Stimulated activated CD8-positive, alpha-beta memory T cell treated with anti-CD3 and anti-CD28 coated beads, Interleukin-4, amount 100 ng/mL, for 1 hour (primary cell): ENCODE data around the gene CARM1.
"Not testable (repeated sequence)": the region's sequence is repeated elsewhere in the genome, so short reads cannot be mapped to it uniquely, and the experiment has no call there.

ENCODE experiments used
- DNase-seq, 2 donors: peaks; one replicate each; pipeline ENCODE4 v3.0.0-alpha.2; 2020; ENCODE audit warnings: low read depth in 2 of 2, low spot score in 1 of 2

Gene CARM1

GRCh38 chr19:10927730-10928562 lies 56.6 kb downstream of the CARM1 start:
- no peak for DNase-seq

- DNase-seq = peak; percentile 75 to 90
Measured at GRCh38 chr19:10928563-10929401, 57.4 kb downstream of the CARM1 start, which contains the start of the genes TIMM29 and YIPF2. Gene TIMM29, plus strand, starts transcription at chr19:10928811. Its CDS starts 12 bp downstream, at chr19:10928823. Gene YIPF2, minus strand, starts transcription at chr19:10928639. Its CDS starts 229 bp downstream, at chr19:10928410.

DNA sequence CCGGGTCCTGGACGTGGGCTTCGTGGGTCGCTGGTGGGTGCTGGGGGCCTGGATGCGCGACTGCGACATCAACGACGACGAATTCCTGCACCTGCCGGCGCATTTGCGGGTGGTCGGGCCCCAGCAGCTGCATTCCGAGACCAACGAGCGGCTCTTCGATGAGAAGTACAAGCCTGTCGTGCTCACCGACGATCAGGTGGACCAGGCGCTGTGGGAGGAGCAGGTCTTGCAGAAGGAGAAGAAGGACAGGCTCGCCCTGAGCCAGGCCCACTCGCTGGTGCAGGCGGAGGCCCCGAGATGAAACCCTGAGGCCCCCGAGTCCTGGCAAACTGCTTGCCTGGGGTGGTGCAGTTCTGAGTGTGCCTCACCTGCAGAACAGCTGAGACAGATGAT lies 58.0 kb downstream of the CARM1 start:
- no peak for DNase-seq

- DNase-seq = no peak
Measured at GRCh38 chr19:10935371-10936059, 64.2 kb downstream of the CARM1 start.

- no peak for DNase-seq
Measured at GRCh38 chr19:10936661-10937084, 65.3 kb downstream of the CARM1 start.

DNA sequence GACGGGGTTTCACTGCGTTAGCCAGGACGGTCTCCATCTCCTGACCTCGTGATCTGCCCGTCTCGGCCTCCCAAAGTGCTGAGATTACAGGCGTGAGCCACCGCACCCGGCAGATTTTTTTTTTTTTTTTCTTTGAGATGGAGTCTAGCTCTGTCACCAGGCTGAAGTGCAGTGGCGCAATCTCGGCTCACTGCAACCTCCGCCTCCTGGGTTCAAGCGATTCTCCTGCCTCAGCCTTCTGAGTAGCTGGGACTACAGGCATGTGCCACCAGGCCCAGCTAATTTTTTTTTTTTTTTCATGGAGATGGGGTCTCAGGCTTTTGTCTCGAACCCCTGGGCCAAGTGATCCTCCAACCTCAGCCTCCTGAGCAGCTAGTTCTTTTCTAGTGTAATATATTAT lies 70.3 kb downstream of the CARM1 start:
- DNase-seq = not testable (repeated sequence)

- DNase-seq = not testable (repeated sequence)
Measured at GRCh38 chr19:10943412-10943811, 72.1 kb downstream of the CARM1 start.

DNA sequence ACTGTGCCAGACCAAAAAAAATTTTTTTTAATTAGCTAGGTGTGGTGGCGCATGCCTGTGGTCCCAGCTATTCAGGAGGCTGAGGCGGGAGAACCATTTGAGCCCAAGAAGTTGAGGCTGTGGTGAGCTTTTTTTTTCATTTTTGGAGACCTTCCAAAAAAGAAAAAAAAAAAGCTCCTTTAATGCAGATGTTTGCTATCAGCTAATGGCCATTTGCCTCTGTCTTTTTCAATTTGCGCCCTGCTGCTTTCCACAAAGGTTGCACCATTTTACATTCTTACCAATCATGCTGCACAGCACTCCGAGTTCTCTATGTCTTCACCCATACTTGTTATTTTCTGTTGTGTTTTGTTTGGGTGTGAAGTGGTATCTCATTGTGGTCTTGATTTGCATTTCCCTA lies 73.9 kb downstream of the CARM1 start:
- DNase-seq = no peak

DNA sequence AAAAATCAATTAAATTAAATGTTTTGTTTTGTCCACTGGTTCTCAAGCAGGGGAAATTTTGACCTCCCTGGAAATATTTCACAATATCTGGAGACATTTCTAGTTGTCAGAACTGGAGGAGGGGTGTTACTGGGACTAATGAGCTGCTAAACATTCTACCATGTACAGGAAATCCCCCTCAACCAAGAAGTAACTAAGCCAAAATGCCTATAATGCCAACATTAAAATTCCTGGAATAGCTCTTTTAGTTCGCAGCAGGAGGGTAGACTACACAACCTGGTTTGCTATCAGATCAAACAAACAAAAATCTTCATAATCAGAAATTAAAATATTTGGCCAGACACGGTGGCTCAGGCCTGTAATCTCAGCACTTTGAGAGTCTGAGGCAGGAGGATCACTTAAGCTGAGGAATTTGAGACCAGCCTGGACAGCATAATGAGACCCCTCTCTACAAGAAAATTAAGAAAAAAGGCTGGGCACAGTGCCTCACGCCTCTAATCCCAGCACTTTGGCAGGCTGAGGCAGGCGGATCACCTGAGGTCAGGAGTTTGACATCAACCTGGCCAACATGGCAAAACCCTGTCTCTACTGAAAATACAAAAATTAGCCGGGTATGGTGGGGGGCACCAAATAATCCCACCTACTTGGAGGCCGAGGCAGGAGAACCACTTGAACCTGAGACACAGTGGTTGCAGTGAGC lies 75.8 kb downstream of the CARM1 start:
- no peak for DNase-seq

DNA sequence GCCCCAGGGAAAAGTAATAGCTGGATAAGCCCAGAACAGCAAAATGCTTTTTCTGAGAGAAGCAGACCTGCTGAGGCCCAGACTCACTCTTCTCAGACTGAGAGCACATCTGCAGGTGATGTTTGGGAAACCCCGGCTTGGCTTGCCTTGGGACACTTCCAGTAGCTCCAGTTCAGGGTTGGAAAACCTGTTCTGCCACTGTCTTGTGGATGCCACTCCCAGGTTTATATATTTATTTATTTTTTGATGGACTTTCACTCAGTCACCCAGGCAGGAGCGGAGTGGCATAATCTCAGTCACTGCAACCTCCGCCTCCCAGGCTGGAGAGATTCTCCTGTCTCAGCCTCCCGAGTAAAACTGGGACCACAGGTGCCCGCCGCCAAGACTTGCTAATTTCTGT lies 81.5 kb downstream of the CARM1 start:
- no peak for DNase-seq

- DNase-seq = not testable (repeated sequence)
Measured at GRCh38 chr19:10959277-10959968, 88.1 kb downstream of the CARM1 start.

GRCh38 chr19:10960314-10961072 lies 89.1 kb downstream of the CARM1 start, which contains the start of gene SMARCA4:
Gene SMARCA4, plus strand, starts transcription at chr19:10961030. Its CDS starts 23,122 bp downstream, at chr19:10984152.
- peak; percentile 96 to 97 for DNase-seq

GRCh38 chr19:10961073-10961860 lies 89.9 kb downstream of the CARM1 start:
- no peak for DNase-seq

DNA sequence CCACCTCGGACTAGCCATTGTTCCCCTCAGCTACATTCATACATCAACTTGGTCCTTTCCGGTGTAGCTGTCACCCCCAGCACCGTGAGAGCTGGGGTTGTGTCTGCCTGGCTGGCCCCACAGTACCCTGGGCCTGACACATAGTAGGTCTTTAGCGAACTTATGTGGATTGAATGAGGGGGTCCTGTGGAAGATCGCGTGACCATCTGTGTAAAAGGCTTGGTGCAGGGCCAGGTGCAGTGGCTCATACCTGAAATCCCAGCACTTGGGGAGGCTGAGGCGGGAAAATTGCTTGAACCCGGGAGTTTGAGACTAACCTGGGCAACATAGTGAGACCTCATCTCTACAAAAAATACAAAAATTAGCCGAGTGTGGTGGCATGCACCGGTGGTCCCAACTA lies 91.5 kb downstream of the CARM1 start:
- DNase-seq = no peak

- DNase-seq = no peak
Measured at GRCh38 chr19:10963865-10964264, 92.5 kb downstream of the CARM1 start.

- DNase-seq = no peak
Measured at GRCh38 chr19:10964903-10965302, 93.5 kb downstream of the CARM1 start.

DNA sequence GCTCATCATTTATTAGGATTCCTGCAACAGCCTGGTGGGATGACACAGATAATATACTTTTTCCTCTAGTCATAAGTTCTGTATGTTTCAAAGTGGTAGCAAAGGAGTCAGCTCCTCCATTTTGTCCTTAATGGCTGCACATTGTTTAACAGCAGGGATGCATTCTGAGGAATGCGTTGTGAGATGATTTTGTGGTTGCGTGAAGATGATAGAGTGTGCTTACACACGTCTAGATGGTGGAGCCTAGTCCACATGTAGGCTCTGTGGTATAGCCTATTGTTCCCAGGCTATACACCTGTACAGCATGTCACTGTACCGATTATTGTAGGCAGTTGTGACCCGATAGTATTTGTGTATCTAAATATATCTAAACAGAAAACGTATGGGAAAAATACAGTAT lies 94.0 kb downstream of the CARM1 start:
- DNase-seq = no peak

GRCh38 chr19:10966809-10967208 lies 95.5 kb downstream of the CARM1 start:
- no peak for DNase-seq
